ENCODE results near the gene IL12RB2.
"Not testable (repeated sequence)": the region's sequence is repeated elsewhere in the genome, so short reads cannot be mapped to it uniquely, and the experiment has no call there.

IL12RB2 gene

DNA sequence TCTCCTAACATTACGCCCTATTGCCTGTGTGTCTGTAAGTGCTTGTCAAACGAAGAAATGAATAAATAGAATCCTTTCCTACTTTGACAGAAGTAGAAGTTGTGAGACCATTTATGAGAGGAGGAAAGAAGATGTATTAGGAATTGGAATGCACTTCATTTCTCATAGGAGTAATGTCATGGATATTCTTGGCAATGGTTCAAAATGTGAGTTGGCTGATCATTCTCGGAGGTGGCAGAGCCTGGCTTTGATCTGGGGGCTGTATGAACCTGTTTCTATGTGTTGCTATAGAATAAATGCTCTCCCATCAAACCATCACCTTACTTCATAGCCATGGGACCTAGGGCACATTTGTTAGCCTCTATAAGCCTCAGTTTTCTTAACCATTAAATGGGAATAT lies 132.7 kb downstream of the IL12RB2 start:
- Histone ChIP-seq H3K27me3 (ENCODE audit: insufficient read depth, poor library complexity, severe bottlenecking) (no peaks in the 10 kb centered on the region), H3K36me3 (ENCODE audit: low read depth) (no peaks in the 10 kb centered on the region), H3K9me3 (ENCODE audit: severe bottlenecking) (no peaks in the 10 kb centered on the region), H3K4me1 (ENCODE audit: insufficient read depth, poor library complexity, severe bottlenecking) (no peaks in the 10 kb centered on the region), H3K4me3 (ENCODE audit: severe bottlenecking) (no peak overlapping the region), H3K27ac (ENCODE audit: poor library complexity, severe bottlenecking) (no peak overlapping the region)
- DNase-seq (ENCODE audit: low spot score) (no peak), ATAC-seq (ENCODE audit: low read depth) (no peak)
- TF ChIP-seq, protein P1, sequence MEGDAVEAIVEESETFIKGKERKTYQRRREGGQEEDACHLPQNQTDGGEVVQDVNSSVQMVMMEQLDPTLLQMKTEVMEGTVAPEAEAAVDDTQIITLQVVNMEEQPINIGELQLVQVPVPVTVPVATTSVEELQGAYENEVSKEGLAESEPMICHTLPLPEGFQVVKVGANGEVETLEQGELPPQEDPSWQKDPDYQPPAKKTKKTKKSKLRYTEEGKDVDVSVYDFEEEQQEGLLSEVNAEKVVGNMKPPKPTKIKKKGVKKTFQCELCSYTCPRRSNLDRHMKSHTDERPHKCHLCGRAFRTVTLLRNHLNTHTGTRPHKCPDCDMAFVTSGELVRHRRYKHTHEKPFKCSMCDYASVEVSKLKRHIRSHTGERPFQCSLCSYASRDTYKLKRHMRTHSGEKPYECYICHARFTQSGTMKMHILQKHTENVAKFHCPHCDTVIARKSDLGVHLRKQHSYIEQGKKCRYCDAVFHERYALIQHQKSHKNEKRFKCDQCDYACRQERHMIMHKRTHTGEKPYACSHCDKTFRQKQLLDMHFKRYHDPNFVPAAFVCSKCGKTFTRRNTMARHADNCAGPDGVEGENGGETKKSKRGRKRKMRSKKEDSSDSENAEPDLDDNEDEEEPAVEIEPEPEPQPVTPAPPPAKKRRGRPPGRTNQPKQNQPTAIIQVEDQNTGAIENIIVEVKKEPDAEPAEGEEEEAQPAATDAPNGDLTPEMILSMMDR (IDR thresholded peaks at IDR 0.05; ENCODE audit: poor library complexity, severe bottlenecking) = no peak

DNA sequence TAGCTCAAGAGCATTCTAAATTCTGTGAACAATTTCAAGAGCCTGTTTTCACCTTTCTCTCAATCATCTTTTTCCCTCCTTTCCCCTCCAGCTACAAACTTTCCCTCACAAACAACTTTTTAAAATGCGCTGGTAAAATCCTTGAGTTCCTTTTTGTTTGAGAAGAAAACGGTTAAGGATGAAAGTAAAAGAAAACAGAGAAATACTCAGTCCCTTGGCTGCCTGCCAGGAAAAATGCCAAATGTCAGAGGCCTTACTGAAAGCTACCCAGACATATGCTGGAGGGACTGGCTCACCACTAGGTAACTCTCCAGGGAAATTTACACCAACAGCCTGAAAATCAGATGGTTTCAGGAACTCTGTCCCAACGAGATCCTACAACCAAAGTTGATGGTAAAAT lies 133.5 kb downstream of the IL12RB2 start:
- no peaks in the 10 kb centered on the region for H3K36me3 ChIP-seq (ENCODE audit: low read depth)
- no peak overlapping the region for H3K27ac ChIP-seq (ENCODE audit: poor library complexity, severe bottlenecking)
- DNase-seq (ENCODE audit: low spot score) = no peak
- ATAC-seq (ENCODE audit: low read depth) = no peak
- H3K4me1 ChIP-seq (ENCODE audit: insufficient read depth, poor library complexity, severe bottlenecking) = no peaks in the 10 kb centered on the region
- TF ChIP-seq, protein P1 (IDR thresholded peaks at IDR 0.05; ENCODE audit: poor library complexity, severe bottlenecking) = no peak
- no peaks in the 10 kb centered on the region for H3K27me3 ChIP-seq (ENCODE audit: insufficient read depth, poor library complexity, severe bottlenecking)
- H3K4me3 ChIP-seq (ENCODE audit: severe bottlenecking) = no peak overlapping the region
- no peaks in the 10 kb centered on the region for H3K9me3 ChIP-seq (ENCODE audit: severe bottlenecking)

DNA sequence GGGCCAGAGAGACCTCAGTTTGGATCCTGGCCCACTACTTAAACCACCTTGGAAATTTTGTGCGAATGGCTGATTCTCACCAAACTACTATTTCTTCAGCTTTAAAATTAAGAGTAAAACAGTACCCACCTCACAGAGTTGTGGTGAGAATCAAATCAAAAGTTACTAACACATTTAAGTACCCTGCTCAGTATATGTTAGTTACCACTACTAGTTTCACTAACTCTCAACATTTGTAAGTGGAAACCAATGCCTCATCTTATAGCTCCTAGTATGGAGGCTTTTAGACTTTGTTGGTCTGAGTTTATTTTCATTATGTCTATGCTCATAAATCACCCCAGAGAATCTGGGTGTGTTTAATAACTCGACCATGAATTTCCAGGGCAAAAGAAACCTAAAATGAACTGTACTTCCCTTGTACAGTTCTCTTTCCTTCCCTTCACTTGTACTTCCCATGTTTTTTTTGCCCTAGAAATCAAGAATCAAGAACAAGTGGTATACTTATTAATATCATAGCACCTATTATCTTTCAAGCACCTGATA lies 134.1 kb downstream of the IL12RB2 start:
- no peaks in the 10 kb centered on the region for H3K27me3 ChIP-seq (ENCODE audit: insufficient read depth, poor library complexity, severe bottlenecking)
- no peaks in the 10 kb centered on the region for H3K4me1 ChIP-seq (ENCODE audit: insufficient read depth, poor library complexity, severe bottlenecking)
- no peak overlapping the region for H3K4me3 ChIP-seq (ENCODE audit: severe bottlenecking)
- no peak for ATAC-seq (ENCODE audit: low read depth)
- H3K9me3 ChIP-seq (ENCODE audit: severe bottlenecking) = no peaks in the 10 kb centered on the region
- H3K27ac ChIP-seq (ENCODE audit: poor library complexity, severe bottlenecking) = no peak overlapping the region
- DNase-seq (ENCODE audit: low spot score) = no peak
- H3K36me3 ChIP-seq (ENCODE audit: low read depth) = no peaks in the 10 kb centered on the region
- TF ChIP-seq, protein P1 (IDR thresholded peaks at IDR 0.05; ENCODE audit: poor library complexity, severe bottlenecking) = no peak

DNA sequence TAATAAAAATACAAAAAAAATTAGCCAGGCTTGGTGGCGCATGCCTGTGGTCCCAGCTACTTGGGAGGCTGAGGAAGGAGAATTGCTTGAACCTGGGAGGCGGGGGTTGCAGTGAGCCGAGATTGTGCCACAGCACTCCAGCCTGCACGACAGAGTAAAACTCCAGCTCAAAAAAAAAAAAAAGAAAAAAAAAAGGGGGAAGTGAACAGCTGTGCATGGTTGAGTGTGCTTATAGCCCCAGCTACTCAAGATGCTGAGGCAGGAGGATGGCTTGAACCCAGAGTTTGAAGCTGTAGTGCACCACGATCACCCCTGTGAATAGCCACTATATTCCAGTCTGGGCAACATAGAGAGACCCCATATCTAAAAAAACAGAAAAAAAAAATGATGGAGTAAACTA lies 138.3 kb downstream of the IL12RB2 start:
- not testable (repeated sequence) for H3K9me3 ChIP-seq (ENCODE audit: severe bottlenecking); H3K36me3 ChIP-seq (ENCODE audit: low read depth); H3K27ac ChIP-seq (ENCODE audit: poor library complexity, severe bottlenecking); H3K4me1 ChIP-seq (ENCODE audit: insufficient read depth, poor library complexity, severe bottlenecking); DNase-seq (ENCODE audit: low spot score); ATAC-seq (ENCODE audit: low read depth); H3K27me3 ChIP-seq (ENCODE audit: insufficient read depth, poor library complexity, severe bottlenecking); H3K4me3 ChIP-seq (ENCODE audit: severe bottlenecking)
